PC-3 (cell line): ENCODE results near the gene PXK. TPM values are rescaled to one million over a fixed set of nuclear protein-coding genes. Genes with fewer than 3 reads are reported as not detected.

Source experiments
- ATAC-seq: fragments of 200-7000 bp; cut with Tn5 transposase; 2 replicates; pipeline ENCODE4 v1.9.1; 2020; ENCODE audit warnings: mild to moderate bottlenecking, moderate library complexity
- BruUV-seq: library from RNA; stranded (reverse); fragments of 400-500 nt; replicated peaks from 2 replicates; lab custom pipeline; 2021; lab: Mats Ljungman, UMichigan
- CTCF ChIA-PET: fragments of 300-600 bp; sonication (Branson Sonifier 250); formaldehyde crosslinking; loops from one replicate; lab custom pipeline; 2022; ENCODE audit warnings: antibody characterized with exemption; lab: Charles Lee
- POLR2A ChIA-PET: fragments of 300-600 bp; sonication (Branson Sonifier 250); formaldehyde crosslinking; loops from one replicate; lab custom pipeline; 2022; ENCODE audit warnings: antibody characterized with exemption; ENCODE audit not compliant: unreplicated experiment; lab: Charles Lee
- DNase-seq: peaks from one replicate; pipeline ENCODE4 v3.0.0-alpha.2; 2015
- H2AFZ ChIP-seq: fragments of 300-600 bp; sonication (generic); 2 replicates; pipeline ENCODE4 v1.6.0; 2016; ENCODE audit warnings: antibody characterized with exemption, low read length
- H3F3A ChIP-seq: fragments of 300-600 bp; sonication (generic); one replicate; pipeline ENCODE4 v1.6.0; 2017; ENCODE audit warnings: antibody characterized with exemption, low read length, control low read depth, mild to moderate bottlenecking; ENCODE audit not compliant: unreplicated experiment
- H3K27ac ChIP-seq: fragments of 300-600 bp; sonication (generic); 2 replicates; pipeline ENCODE4 v1.5.1; 2016; ENCODE audit warnings: mild to moderate bottlenecking, low read length
- H3K27me3 ChIP-seq: fragments of 300-600 bp; sonication (generic); 2 replicates; pipeline ENCODE4 v1.6.1; 2016; ENCODE audit warnings: low read length, mixed read lengths
- H3K36me3 ChIP-seq: fragments of 300-600 bp; sonication (generic); 2 replicates; pipeline ENCODE4 v1.6.1; 2016; ENCODE audit warnings: low read depth, mixed run types, low read length, mixed read lengths
- H3K4me1 ChIP-seq: fragments of 300-600 bp; sonication (generic); 2 replicates; pipeline ENCODE4 v1.5.1; 2016; ENCODE audit warnings: low read length; ENCODE audit not compliant: insufficient read depth
- H3K4me2 ChIP-seq: fragments of 300-600 bp; sonication (generic); 2 replicates; pipeline ENCODE4 v1.6.0; 2016; ENCODE audit warnings: low read length
- H3K4me3 ChIP-seq: fragments of 300-600 bp; sonication (generic); 2 replicates; pipeline ENCODE4 v1.5.1; 2016; ENCODE audit warnings: mild to moderate bottlenecking, low read length, mixed read lengths
- H3K79me2 ChIP-seq: fragments of 300-600 bp; sonication (generic); 2 replicates; pipeline ENCODE4 v1.6.1; 2017; ENCODE audit warnings: low read length, mixed read lengths
- H3K9ac ChIP-seq: fragments of 300-600 bp; sonication (generic); 2 replicates; pipeline ENCODE4 v1.6.0; 2016; ENCODE audit warnings: mild to moderate bottlenecking, low read length
- H3K9me2 ChIP-seq: fragments of 300-600 bp; sonication (generic); replicated peaks from 2 replicates; pipeline ENCODE4 v1.6.1; 2016; ENCODE audit warnings: mixed run types, low read length, mixed read lengths
- H3K9me3 ChIP-seq: fragments of 300-600 bp; sonication (generic); 2 replicates; pipeline ENCODE4 v1.6.1; 2016; ENCODE audit warnings: low read length, mixed read lengths
- H4K20me1 ChIP-seq: fragments of 300-600 bp; sonication (generic); 2 replicates; pipeline ENCODE4 v1.6.1; 2016; ENCODE audit warnings: low read length, mixed read lengths
- CTCF ChIP-seq: fragments of 300-600 bp; sonication (generic); conservative IDR thresholded peaks from 2 replicates; pipeline ENCODE4 v1.5.1; 2017; ENCODE audit warnings: antibody characterized with exemption, low read depth, mild to moderate bottlenecking, low read length
- EZH2 ChIP-seq: fragments of 300-600 bp; sonication (generic); IDR thresholded peaks from one replicate; pipeline ENCODE4 v1.6.1; 2017; ENCODE audit warnings: antibody characterized with exemption, mild to moderate bottlenecking, low read length; ENCODE audit not compliant: unreplicated experiment
- EZH2phosphoT487 ChIP-seq: fragments of 300-600 bp; sonication (generic); IDR thresholded peaks from 2 replicates; pipeline ENCODE4 v1.6.1; 2018; ENCODE audit warnings: mild to moderate bottlenecking, antibody characterized with exemption, low read length, borderline replicate concordance
- intact Hi-C: fragments of 100-400 bp; cut with micrococcal nuclease; formaldehyde crosslinking; loops from 2 replicates; pipeline ENCODE4 v1.9.0; 2023
- total RNA-seq: library from RNA; depleted of rRNA; stranded (reverse); fragments of >200 nt; gene quantifications from 2 replicates; pipeline ENCODE4 v1.2.3, GENCODE V29; 2014

Gene PXK
- total RNA-seq, 1 experiment from 2014 or later = 14.5 TPM

GRCh38 chr3:58296269-58296668, 36.4 kb upstream of the PXK start:
- DNase-seq (no peak), ATAC-seq (no peak)
- H3K27ac ChIP-seq = no peak overlapping the region
- ChIA-PET CTCF (no interaction called here), POLR2A (no interaction called here)
- no peak for TF ChIP-seq CTCF
- TF ChIP-seq EZH2 = no peak
- no peaks in the 10 kb centered on the region for H3K79me2 ChIP-seq
- H3K4me3 ChIP-seq = no peak overlapping the region
- no peaks in the 10 kb centered on the region for H3F3A ChIP-seq
- intact Hi-C loops = no loop called here
- BruUV-seq = TSS peak; percentile 11
- H2AFZ ChIP-seq = no peak overlapping the region
- no peaks in the 10 kb centered on the region for H3K9me3 ChIP-seq
- H4K20me1 ChIP-seq = no peaks in the 10 kb centered on the region
- H3K4me2 ChIP-seq = no peak overlapping the region
- no peak overlapping the region for H3K9ac ChIP-seq
- no peaks in the 10 kb centered on the region for H3K36me3 ChIP-seq
- H3K27me3 ChIP-seq = no peaks in the 10 kb centered on the region
- H3K9me2 ChIP-seq = no peaks in the 10 kb centered on the region
- no peaks in the 10 kb centered on the region for H3K4me1 ChIP-seq

GRCh38 chr3:58296843-58297242, 35.8 kb upstream of the PXK start:
- POLR2A ChIA-PET = no interaction called here
- Histone ChIP-seq H4K20me1 (no peaks in the 10 kb centered on the region), H3K4me3 (no peak overlapping the region), H2AFZ (no peak overlapping the region), H3K27me3 (no peaks in the 10 kb centered on the region), H3K27ac (no peak overlapping the region), H3K4me1 (no peaks in the 10 kb centered on the region), H3K9ac (no peak overlapping the region), H3F3A (no peaks in the 10 kb centered on the region), H3K9me2 (no peaks in the 10 kb centered on the region), H3K36me3 (no peaks in the 10 kb centered on the region), H3K9me3 (peaks cover 5% of the 10 kb centered on the region), H3K4me2 (no peak overlapping the region), H3K79me2 (no peaks in the 10 kb centered on the region)
- CTCF ChIA-PET = no interaction called here
- no peak for DNase-seq
- TF ChIP-seq EZH2 (no peak), EZH2phosphoT487 (no peak), CTCF (no peak)
- intact Hi-C loops = no loop called here
- no TSS peak for BruUV-seq
- no peak for ATAC-seq

- peak; percentile 21; the same call in 1 of the 2 replicates for ATAC-seq
- intact Hi-C loops = no loop called here
- peaks cover 8% of the 10 kb centered on the region for H3K9me3 ChIP-seq
- H2AFZ ChIP-seq = no peak overlapping the region
- H3K9me2 ChIP-seq = no peaks in the 10 kb centered on the region
- H3K79me2 ChIP-seq = no peaks in the 10 kb centered on the region
- no peak overlapping the region for H3K4me3 ChIP-seq
- no peak overlapping the region for H3K9ac ChIP-seq
- POLR2A ChIA-PET = no interaction called here
- CTCF ChIA-PET = interaction anchor here (0.6 to 2.6 kb wide), 4 partner anchors 48 to 127 kb away, joined by 3 to 40 read pairs (median 9); no protein-coding TSS in a partner anchor
- no peaks in the 10 kb centered on the region for H3K36me3 ChIP-seq
- no peak overlapping the region for H3K4me2 ChIP-seq
- no peaks in the 10 kb centered on the region for H3F3A ChIP-seq
- no peaks in the 10 kb centered on the region for H3K27me3 ChIP-seq
- TF ChIP-seq CTCF (no peak), EZH2 (no peak), EZH2phosphoT487 (no peak)
- H3K27ac ChIP-seq = no peak overlapping the region
- no peaks in the 10 kb centered on the region for H4K20me1 ChIP-seq
- no peak for DNase-seq
- no peaks in the 10 kb centered on the region for H3K4me1 ChIP-seq
- no TSS peak for BruUV-seq
These were observed 34.5 kb upstream of the PXK start for GRCh38 chr3:58298190-58298589.
